Ovary (tissue), 9 donors: ENCODE data around the gene MAP2K7. TPM values are rescaled to one million over a fixed set of nuclear protein-coding genes. Genes with fewer than 3 reads are reported as not detected.

Experiments used
- DNase-seq, 5 donors: peaks; one replicate each; pipeline ENCODE4 v3.0.0-alpha.2; 2019 to 2020
- H3K27ac ChIP-seq, 2 donors: fragments of 200-600 bp; one replicate each; pipeline versions ENCODE4 v1.5.1 to v1.8.0; 2019 to 2022
- H3K27me3 ChIP-seq: fragments of 200-600 bp; one replicate; pipeline ENCODE4 v1.8.0; 2022
- H3K36me3 ChIP-seq: fragments of 200-600 bp; sonication (generic); one replicate; pipeline ENCODE4 v1.5.1; 2019
- H3K4me1 ChIP-seq: one replicate; pipeline ENCODE4 v1.8.1; 2013; ENCODE audit warnings: mild to moderate bottlenecking, moderate library complexity; ENCODE audit not compliant: insufficient read depth
- H3K4me3 ChIP-seq: fragments of 200-600 bp; sonication (generic); one replicate; pipeline ENCODE4 v1.5.1; 2017
- H3K9me3 ChIP-seq, 2 donors: fragments of 200-600 bp in 1 of 2; sonication (generic) in 1 of 2; one replicate each; pipeline versions ENCODE4 v1.5.1 to v1.8.1; 2013 to 2019; ENCODE audit warnings: mild to moderate bottlenecking in 1 of 2, moderate library complexity in 1 of 2
- EP300 ChIP-seq: sonication (generic); formaldehyde crosslinking; IDR thresholded peaks from one replicate; pipeline ENCODE4 v1.6.1; 2017; ENCODE audit warnings: antibody characterized with exemption
- POLR2A ChIP-seq: fragments of 450-650 bp; IDR thresholded peaks from one replicate; pipeline ENCODE4 v1.6.1; 2017; ENCODE audit warnings: antibody characterized with exemption, mild to moderate bottlenecking, moderate library complexity
- WGBS, 3 donors: extraction: QIAGEN DNeasy Blood & Tissue Kit in 1 of 3; methylation state at CpG; one replicate each; pipeline versions ENCODE4 v1.1.5 to v1.1.7; 2013 to 2017; 5-methylcytosine and 5-hydroxymethylcytosine counted together
- intact Hi-C, 4 donors: fragments of 100-400 bp; cut with DNase I; formaldehyde crosslinking; loops; one replicate each; pipeline versions ENCODE4 v1.11.0 to v1.15.1; 2022 to 2023
- polyA plus RNA-seq, 2 donors: library from polyadenylated mRNA; stranded (reverse); fragments of 200-250 nt in 1 of 2; fragments of 350-450 nt in 1 of 2; fragmentation: Illumina TruSeq in 1 of 2; extraction: RNeasy Lipid Tissue Mini Kit (QIAGEN cat#74804) in 1 of 2; gene quantifications; one replicate each; pipeline ENCODE4 v1.2.3, GENCODE V29; 2013 to 2014
- total RNA-seq, 7 donors: library from RNA; depleted of rRNA in 2 of 7; stranded (reverse); fragments of >200 nt in 2 of 7; fragmentation: NEBNext Ultra II Directional in 3 of 7; extraction: Animal tissue kit (Norgen Biotek cat#: 25700) in 3 of 7; gene quantifications; one replicate each; pipeline versions ENCODE4 v1.1.0 to v1.2.4, GENCODE V29; 2016 to 2023
- TF ChIP-seq, protein P1 (sequence below), 3 donors: fragments of 450-650 bp in 2 of 3; fragments of 200-600 bp in 1 of 3; IDR thresholded peaks; one replicate each; pipeline versions ENCODE4 v1.5.1 to v1.8.0; 2016 to 2022; ENCODE audit warnings: antibody characterized with exemption in 3 of 3, mild to moderate bottlenecking in 1 of 3
- donor health status: DM: no; HTN: no; CAD: no; lungs with moderate emphysema.
- donor health status: DM: no; HTN: no; CAD: no.
- donor health status: Bipolar disorder and iron deficiency.
- donor health status: DM: yes; HTN: yes; CAD: no.
- donor health status: DM: no; HTN: no; CAD: no.
- donor health status: DM: yes; HTN: yes; CAD: no.

The MAP2K7 gene
- total and polyA plus RNA-seq, 9 donors: 6.3 to 35.5 (median 26.3) TPM

DNA sequence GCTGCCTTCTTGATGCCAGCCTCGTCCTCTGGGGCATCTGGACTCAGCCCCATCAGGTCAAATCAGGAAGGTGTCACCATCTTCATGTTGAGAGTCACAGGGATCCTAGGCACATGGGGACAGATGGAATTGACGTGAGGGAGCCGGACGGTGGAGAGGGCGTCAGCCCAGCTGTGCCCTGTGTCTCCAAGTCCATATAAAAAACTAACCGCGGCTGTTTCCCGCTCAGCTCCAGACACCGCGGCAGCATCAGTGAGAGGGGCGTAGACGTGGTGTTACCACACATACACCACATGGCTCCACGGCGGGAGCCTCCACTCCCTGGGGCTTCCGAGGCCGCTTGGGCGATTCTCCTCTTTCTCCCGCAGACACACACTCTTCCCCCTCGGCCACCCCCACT is 23.8 kb upstream of the MAP2K7 start:
- TF ChIP-seq POLR2A: no peak
- intact Hi-C loops: no loop called here
- Histone ChIP-seq H3K27ac (no peak overlapping the region), H3K4me3 (no peak overlapping the region), H3K27me3 (no peaks in the 10 kb centered on the region), H3K36me3 (no peaks in the 10 kb centered on the region), H3K4me1 (no peaks in the 10 kb centered on the region), H3K9me3 (no peaks in the 10 kb centered on the region)
- no peak for DNase-seq
- 71 to 78% (median 72%) methylated on average over 19 of the region's 19 CpGs for WGBS, 3 donors

DNA sequence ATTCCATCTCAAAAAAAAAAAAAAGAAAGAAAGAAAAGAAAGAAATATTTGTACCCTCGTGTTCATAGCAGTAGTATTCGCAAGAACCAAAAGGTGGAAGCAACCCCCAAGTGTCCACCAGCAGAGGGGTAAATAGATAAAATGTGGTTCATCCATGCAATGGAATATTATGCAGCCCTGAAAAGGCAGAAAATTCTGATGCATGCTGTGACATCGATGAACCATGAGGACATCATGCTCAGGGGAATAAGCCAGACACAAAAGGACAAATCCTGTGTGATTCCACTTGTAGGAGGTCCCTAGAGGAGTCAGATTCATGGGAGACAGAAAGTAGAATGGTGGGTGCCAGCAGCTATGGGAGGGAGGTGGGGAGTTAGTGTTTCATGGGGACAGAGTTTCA is 21.8 kb upstream of the MAP2K7 start:
- intact Hi-C loops: no loop called here
- Histone ChIP-seq H3K27me3 (no peaks in the 10 kb centered on the region), H3K27ac (no peak overlapping the region), H3K9me3 (no peaks in the 10 kb centered on the region), H3K36me3 (no peaks in the 10 kb centered on the region), H3K4me1 (no peaks in the 10 kb centered on the region), H3K4me3 (no peak overlapping the region)
- TF ChIP-seq, protein P1, sequence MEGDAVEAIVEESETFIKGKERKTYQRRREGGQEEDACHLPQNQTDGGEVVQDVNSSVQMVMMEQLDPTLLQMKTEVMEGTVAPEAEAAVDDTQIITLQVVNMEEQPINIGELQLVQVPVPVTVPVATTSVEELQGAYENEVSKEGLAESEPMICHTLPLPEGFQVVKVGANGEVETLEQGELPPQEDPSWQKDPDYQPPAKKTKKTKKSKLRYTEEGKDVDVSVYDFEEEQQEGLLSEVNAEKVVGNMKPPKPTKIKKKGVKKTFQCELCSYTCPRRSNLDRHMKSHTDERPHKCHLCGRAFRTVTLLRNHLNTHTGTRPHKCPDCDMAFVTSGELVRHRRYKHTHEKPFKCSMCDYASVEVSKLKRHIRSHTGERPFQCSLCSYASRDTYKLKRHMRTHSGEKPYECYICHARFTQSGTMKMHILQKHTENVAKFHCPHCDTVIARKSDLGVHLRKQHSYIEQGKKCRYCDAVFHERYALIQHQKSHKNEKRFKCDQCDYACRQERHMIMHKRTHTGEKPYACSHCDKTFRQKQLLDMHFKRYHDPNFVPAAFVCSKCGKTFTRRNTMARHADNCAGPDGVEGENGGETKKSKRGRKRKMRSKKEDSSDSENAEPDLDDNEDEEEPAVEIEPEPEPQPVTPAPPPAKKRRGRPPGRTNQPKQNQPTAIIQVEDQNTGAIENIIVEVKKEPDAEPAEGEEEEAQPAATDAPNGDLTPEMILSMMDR (IDR thresholded peaks at IDR 0.05): no peak
- TF ChIP-seq EP300: no peak
- no peak for TF ChIP-seq POLR2A
- 88 to 93% (median 89%) methylated on average over 3 of the region's 3 CpGs for WGBS, 3 donors
- no peak for DNase-seq

DNA sequence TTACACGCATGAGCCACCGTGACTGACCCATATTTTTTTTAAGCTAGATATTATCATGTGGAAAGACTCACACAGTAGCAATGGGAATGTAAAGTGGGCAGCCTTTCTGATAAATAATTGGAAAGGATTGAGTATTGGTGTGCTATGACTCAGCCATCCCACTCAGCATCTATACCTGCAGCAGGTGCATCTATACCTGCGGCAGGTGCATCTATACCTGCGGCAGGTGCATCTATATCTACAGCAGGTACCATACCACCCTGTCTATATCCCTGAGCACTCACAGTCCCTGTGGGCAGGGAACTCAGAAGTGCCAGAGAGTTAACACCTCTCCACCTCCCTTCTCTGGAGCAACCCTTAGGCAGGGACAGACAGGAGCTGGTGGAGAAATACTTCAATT is 20.6 kb upstream of the MAP2K7 start:
- no peak for DNase-seq
- Histone ChIP-seq H3K36me3 (no peaks in the 10 kb centered on the region), H3K4me1 (no peaks in the 10 kb centered on the region), H3K27me3 (no peaks in the 10 kb centered on the region), H3K27ac (no peak overlapping the region), H3K9me3 (no peaks in the 10 kb centered on the region), H3K4me3 (no peak overlapping the region)
- 61 to 84% (median 62%) methylated on average over 4 of the region's 4 CpGs for WGBS, 3 donors
- TF ChIP-seq POLR2A (no peak), EP300 (no peak)
- TF ChIP-seq, protein P1 (IDR thresholded peaks at IDR 0.05): no peak
- intact Hi-C loops: no loop called here

DNA sequence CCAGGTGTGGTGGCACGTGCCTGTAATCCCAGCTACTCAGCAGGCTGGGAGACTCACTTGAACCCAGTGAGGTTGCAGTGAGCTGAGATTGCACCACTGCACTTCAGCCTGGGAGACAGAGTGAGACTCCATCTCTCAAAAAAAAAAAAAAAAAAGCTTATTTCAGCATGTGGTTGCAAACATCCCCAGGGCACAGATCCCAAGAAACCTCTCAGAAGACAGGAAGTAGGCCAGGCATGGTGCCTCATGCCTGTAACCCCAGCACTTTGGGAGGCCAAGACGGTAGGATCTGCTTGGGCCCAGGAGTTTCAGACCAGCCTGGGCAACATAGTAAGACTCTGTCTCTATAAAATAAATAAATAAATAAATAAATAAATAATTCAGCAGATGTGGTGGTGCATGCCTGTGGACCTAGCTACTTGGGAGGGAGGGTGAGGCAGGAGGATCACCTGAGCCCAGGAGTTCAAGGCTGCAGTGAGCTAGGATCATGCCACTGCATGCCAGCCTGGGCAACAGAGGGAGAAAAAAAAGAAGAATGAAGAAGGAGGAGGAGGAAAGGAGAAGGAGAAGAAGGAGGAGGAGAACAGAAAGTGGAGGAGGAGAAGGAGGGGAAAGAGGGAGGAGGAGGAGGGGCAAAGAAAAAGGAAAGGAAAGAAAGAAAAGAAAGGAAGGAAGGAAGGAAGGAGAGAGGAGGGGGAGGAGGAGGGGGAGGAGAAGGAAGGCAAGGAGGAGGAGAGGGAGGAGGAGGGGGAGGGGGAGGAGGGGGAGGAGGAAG is 19.7 kb upstream of the MAP2K7 start:
- Histone ChIP-seq H3K36me3 (no peaks in the 10 kb centered on the region), H3K4me3 (no peak overlapping the region), H3K9me3 (no peaks in the 10 kb centered on the region), H3K4me1 (no peaks in the 10 kb centered on the region), H3K27ac (no peak overlapping the region), H3K27me3 (no peaks in the 10 kb centered on the region)
- DNase-seq: no peak
- intact Hi-C loops: no loop called here
- WGBS, 3 donors: 62 to 80% (median 63%) methylated on average over 2 of the region's 2 CpGs
- TF ChIP-seq POLR2A (no peak), EP300 (no peak)
- TF ChIP-seq, protein P1 (IDR thresholded peaks at IDR 0.05): no peak

DNA sequence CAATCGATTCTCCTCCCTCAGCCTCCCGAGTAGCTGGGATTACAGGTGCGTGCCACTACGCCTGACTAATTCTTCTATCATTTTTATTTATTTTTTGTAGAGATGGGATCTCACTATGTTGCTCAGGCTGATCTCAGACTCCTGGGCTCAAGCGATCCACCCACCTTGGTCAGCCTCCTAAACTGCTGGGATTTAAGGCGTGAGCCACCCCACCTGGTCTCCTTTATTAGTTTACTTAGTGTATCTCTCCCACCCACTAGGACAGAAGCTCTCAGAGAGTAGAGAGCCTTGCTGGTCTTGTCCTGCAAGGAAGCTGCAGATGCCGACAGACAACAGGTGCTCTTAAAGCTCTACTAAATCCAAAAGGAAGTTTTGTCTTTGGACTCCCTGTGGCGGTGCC is 17.9 kb upstream of the MAP2K7 start:
- no peaks in the 10 kb centered on the region for H3K4me1 ChIP-seq
- H3K4me3 ChIP-seq: no peak overlapping the region
- H3K36me3 ChIP-seq: no peaks in the 10 kb centered on the region
- no peak overlapping the region for H3K27ac ChIP-seq
- H3K9me3 ChIP-seq: no peaks in the 10 kb centered on the region
- 81 to 86% (median 83%) methylated on average over 8 of the region's 8 CpGs for WGBS, 3 donors
- no peaks in the 10 kb centered on the region for H3K27me3 ChIP-seq
- intact Hi-C loops: no loop called here
- no peak for TF ChIP-seq EP300
- TF ChIP-seq, protein P1 (IDR thresholded peaks at IDR 0.05): no peak
- no peak for TF ChIP-seq POLR2A
- DNase-seq: no peak
